Calu3 (cell line): ENCODE results near the gene DDR2. TPM values are rescaled to one million over a fixed set of nuclear protein-coding genes. Genes with fewer than 3 reads are reported as not detected.

Experiments used
- BruUV-seq: library from RNA; stranded (reverse); fragments of 400-500 nt; replicated peaks from 2 replicates; lab custom pipeline; 2021; lab: Mats Ljungman, UMichigan
- CTCF ChIA-PET: fragments of 300-600 bp; sonication (Branson Sonifier 250); formaldehyde crosslinking; loops from one replicate; lab custom pipeline; 2022; ENCODE audit warnings: antibody characterized with exemption; lab: Charles Lee
- DNase-seq: peaks from one replicate; pipeline ENCODE4 v3.0.0; 2022
- H3K27ac Mint-ChIP-seq: one replicate; pipeline ENCODE4 v1.8.0; 2022; ENCODE audit warnings: mixed read lengths; ENCODE audit not compliant: unreplicated experiment
- H3K27me3 Mint-ChIP-seq: one replicate; pipeline ENCODE4 v1.8.0; 2022; ENCODE audit warnings: mixed read lengths; ENCODE audit not compliant: unreplicated experiment
- H3K36me3 Mint-ChIP-seq: one replicate; pipeline ENCODE4 v1.8.0; 2022; ENCODE audit warnings: mild to moderate bottlenecking, moderate library complexity, mixed read lengths; ENCODE audit not compliant: insufficient read depth, unreplicated experiment
- H3K4me1 Mint-ChIP-seq: one replicate; pipeline ENCODE4 v1.8.0; 2022; ENCODE audit warnings: mild to moderate bottlenecking, low read depth, mixed read lengths; ENCODE audit not compliant: unreplicated experiment
- H3K4me3 Mint-ChIP-seq: one replicate; pipeline ENCODE4 v1.8.0; 2022; ENCODE audit warnings: mild to moderate bottlenecking, low read depth, moderate library complexity, mixed read lengths; ENCODE audit not compliant: unreplicated experiment
- H3K9me3 Mint-ChIP-seq: one replicate; pipeline ENCODE4 v1.8.0; 2022; ENCODE audit warnings: low read depth, mixed read lengths; ENCODE audit not compliant: unreplicated experiment
- CTCF ChIP-seq: fragments of 200-600 bp; IDR thresholded peaks from one replicate; pipeline ENCODE4 v1.8.0; 2022; ENCODE audit warnings: antibody characterized with exemption; ENCODE audit not compliant: unreplicated experiment
- intact Hi-C: fragments of 100-400 bp; cut with micrococcal nuclease; formaldehyde crosslinking; loops from one replicate; pipeline ENCODE4 v1.10.0; 2022; ENCODE audit not compliant: unreplicated experiment
- total RNA-seq: library from RNA; stranded (reverse); gene quantifications from 2 replicates; pipeline ENCODE4 v1.2.3, GENCODE V29; 2022

DDR2 gene
- total RNA-seq, 1 experiment from 2014 or later: 0.80 TPM

- no peak for TF ChIP-seq CTCF
- CTCF ChIA-PET: no interaction called here
- intact Hi-C loops: no loop called here
- no peak for DNase-seq
- Mint-ChIP-seq H3K4me1 (no peaks in the 10 kb centered on the region), H3K27ac (no peak overlapping the region), H3K4me3 (no peak overlapping the region), H3K27me3 (no peaks in the 10 kb centered on the region), H3K9me3 (no peaks in the 10 kb centered on the region), H3K36me3 (no peaks in the 10 kb centered on the region)
- BruUV-seq: no TSS peak
Measured at GRCh38 chr1:162617513-162617912, 14.8 kb upstream of the DDR2 start.

- intact Hi-C loops: no loop called here
- peaks cover 13% of the 10 kb centered on the region for H3K27me3 Mint-ChIP-seq
- no peaks in the 10 kb centered on the region for H3K36me3 Mint-ChIP-seq
- no peak overlapping the region for H3K27ac Mint-ChIP-seq
- no TSS peak for BruUV-seq
- no peak overlapping the region for H3K4me3 Mint-ChIP-seq
- no peaks in the 10 kb centered on the region for H3K9me3 Mint-ChIP-seq
- no peaks in the 10 kb centered on the region for H3K4me1 Mint-ChIP-seq
- no peak for TF ChIP-seq CTCF
- CTCF ChIA-PET: interaction anchor here (1.9 kb wide), 1 partner anchor 181 kb away, joined by 5 read pairs; no protein-coding TSS in a partner anchor
- DNase-seq: no peak
Measured at GRCh38 chr1:162619076-162619475, 13.2 kb upstream of the DDR2 start.

- intact Hi-C loops: no loop called here
- peaks cover 22% of the 10 kb centered on the region for H3K27me3 Mint-ChIP-seq
- TF ChIP-seq CTCF: no peak
- H3K36me3 Mint-ChIP-seq: no peaks in the 10 kb centered on the region
- no peak overlapping the region for H3K27ac Mint-ChIP-seq
- BruUV-seq: no TSS peak
- H3K4me1 Mint-ChIP-seq: no peaks in the 10 kb centered on the region
- CTCF ChIA-PET: no interaction called here
- H3K4me3 Mint-ChIP-seq: no peak overlapping the region
- no peak for DNase-seq
- no peaks in the 10 kb centered on the region for H3K9me3 Mint-ChIP-seq
Measured at GRCh38 chr1:162621256-162621655, 11.0 kb upstream of the DDR2 start.

GRCh38 chr1:162625679-162626078 lies 6.6 kb upstream of the DDR2 start:
- BruUV-seq: no TSS peak
- no peak for DNase-seq
- no peaks in the 10 kb centered on the region for H3K36me3 Mint-ChIP-seq
- H3K4me3 Mint-ChIP-seq: no peak overlapping the region
- no peak overlapping the region for H3K27ac Mint-ChIP-seq
- CTCF ChIA-PET: no interaction called here
- TF ChIP-seq CTCF: no peak
- H3K9me3 Mint-ChIP-seq: no peaks in the 10 kb centered on the region
- H3K4me1 Mint-ChIP-seq: no peaks in the 10 kb centered on the region
- H3K27me3 Mint-ChIP-seq: peaks cover 23% of the 10 kb centered on the region
- intact Hi-C loops: no loop called here
